ENCODE results near the gene RBPJ. TPM values are rescaled to one million over a fixed set of nuclear protein-coding genes. Genes with fewer than 3 reads are reported as not detected.
A peak's percentile ranks its signal among the peaks of the same experiment; 100 is the strongest.

The RBPJ gene
- total and polyA plus RNA-seq, 2 of the 8 experiments (the other 6 are each of a cell fraction or from before 2014, with no cell fraction given): 65.5 to 217 TPM

GRCh38 chr4:26319949-26320537 is 771 bp upstream of the RBPJ start:
- Histone ChIP-seq H2AFZ (ENCODE audit: low read length) (no peak overlapping the region), H3K23me2 (ENCODE audit: low read depth, low read length) (peaks cover 2% of the 10 kb centered on the region), H2BK120ac (replicated peaks; ENCODE audit: low read depth, low read length) (peak overlapping the region; percentile 20), H2BK12ac (ENCODE audit: low read depth, low read length) (peak overlapping the region; percentile 98), H2AK5ac (ENCODE audit: low read depth, low read length) (no peak overlapping the region; the same call in 1 of the 2 replicates), H3K4me3 (ENCODE audit: extremely low read depth in 1 of 4, insufficient read depth in 2 of 4, low read depth in 3 of 4, low read length in 4 of 4) (peak overlapping the region; percentile 87 to 98 (median 92)), H3K9ac (replicated peaks in 1 of 4; ENCODE audit: extremely low read depth in 1 of 4, low read depth in 3 of 4, low read length in 3 of 4) (peak overlapping the region; percentile 83 to 95 (median 88)), H4K8ac (ENCODE audit: extremely low read depth, insufficient read depth, low read length) (peak overlapping the region; percentile 98; the same call in 1 of the 2 replicates), H3K18ac (ENCODE audit: extremely low read depth, low read length) (peak overlapping the region; percentile 93), H4K5ac (ENCODE audit: insufficient read length, low read depth, low read length) (peak overlapping the region; percentile 82), H4K91ac (replicated peaks; ENCODE audit: insufficient read length, low read length) (peak overlapping the region; percentile 86), H4K20me1 (replicated peaks in 1 of 2; ENCODE audit: control insufficient read depth in 1 of 2, insufficient read depth in 2 of 2, low read length in 2 of 2) (peaks cover 10 to 15% of the 10 kb centered on the region in 2 experiments), H3K14ac (ENCODE audit: insufficient read length) (no peak overlapping the region), H3K4me1 (replicated peaks in 1 of 4; ENCODE audit: control insufficient read depth in 3 of 4, insufficient read depth in 4 of 4, low read length in 3 of 4) (peaks cover 0 to 4% (median 2%) of the 10 kb centered on the region in 4 experiments; a peak in 4 of 7 replicates), H3K36me3 (ENCODE audit: control insufficient read depth in 2 of 4, insufficient read depth in 4 of 4, low read length in 3 of 4) (no peaks in the 10 kb centered on the region), H3K4ac (replicated peaks; ENCODE audit: insufficient read length, low read depth, low read length) (peak overlapping the region; percentile 73), H3K27me3 (replicated peaks in 1 of 4; ENCODE audit: control insufficient read depth in 3 of 4, extremely low read depth in 1 of 4, insufficient read depth in 3 of 4, low read length in 3 of 4) (no peaks in the 10 kb centered on the region), H3K23ac (ENCODE audit: insufficient read length) (no peak overlapping the region), H3K56ac (replicated peaks; ENCODE audit: insufficient read length, low read depth, low read length) (peak overlapping the region; percentile 63), H3K79me2 (ENCODE audit: control insufficient read depth in 1 of 2, insufficient read depth in 2 of 2, low read length in 2 of 2) (peaks cover 37 to 41% of the 10 kb centered on the region in 2 experiments), H2BK15ac (ENCODE audit: low read length) (peak overlapping the region; percentile 53; the same call in 1 of the 2 replicates), H3K27ac (ENCODE audit: low read depth, low read length) (peak overlapping the region; percentile 87), H2BK20ac (ENCODE audit: low read length) (0 out of 2 replicates have a peak overlapping the region, but pooled peaks have one; percentile 55), H3K79me1 (ENCODE audit: low read depth, low read length) (no peaks in the 10 kb centered on the region), H3K9me3 (ENCODE audit: insufficient read depth in 2 of 2, low read depth in 1 of 2, low read length in 1 of 2) (peaks cover 0 to 2% of the 10 kb centered on the region in 2 experiments; a peak in 1 of 4 replicates), H2BK5ac (ENCODE audit: low read depth, low read length) (peak overlapping the region; percentile 99), H3K4me2 (ENCODE audit: insufficient read depth in 1 of 2, low read depth in 2 of 2, low read length in 2 of 2) (peak overlapping the region; percentile 63 to 78)
- WGBS, 2 experiments (ENCODE audit: extremely low coverage in 1 of 2, insufficient coverage in 1 of 2, insufficient read length in 1 of 2, insufficient replicate concordance in 2 of 2, low coverage in 1 of 2, low lambda C conversion rate in 2 of 2, missing lambda C conversion rate in 1 of 2): 2% methylated on average over 23 of the region's 33 CpGs; no CpG with 5 or more reads in 1 of the 2 experiments
- POLR2A ChIA-PET (ENCODE audit: partially characterized antibody): interaction anchor here (0.7 to 3.0 kb wide), 10 partner anchors 14 to 290 kb away, joined by 3 to 20 read pairs (median 4); no protein-coding TSS in a partner anchor
- FAIRE-seq (no peak), DNase-seq (ENCODE audit: low read depth in 1 of 2, low spot score in 2 of 2) (no peak)
- CTCF ChIA-PET (ENCODE audit: partially characterized antibody): interaction anchor here (1.1 to 1.7 kb wide), 4 partner anchors 10 to 325 kb away, joined by 3 to 5 read pairs (median 3); no protein-coding TSS in a partner anchor
- TF ChIP-seq POLR2AphosphoS5 (IDR thresholded peaks at IDR 0.05; ENCODE audit: low read depth, low read length) (peak; percentile 51; the same call in 1 of the 2 replicates), SP4 (IDR thresholded peaks at IDR 0.05; ENCODE audit: low read length) (0 out of 2 replicates have a peak, but pooled peaks have one; percentile 2), ASH2L (IDR thresholded peaks at IDR 0.05; ENCODE audit: low read length) (peak; percentile 25), JUN (IDR thresholded peaks at IDR 0.05; ENCODE audit: low read depth, low read length) (no peak), CTCF (IDR thresholded peaks at IDR 0.05; ENCODE audit: control extremely low read depth in 1 of 3, insufficient read depth in 1 of 3, low read depth in 1 of 3, low read length in 3 of 3) (peak in 1 of 3 experiments; percentile 1; a peak in 1 of 4 replicates), POLR2A (IDR thresholded peaks at IDR 0.05; ENCODE audit: control extremely low read depth in 1 of 2, low read depth in 2 of 2, low read length in 2 of 2) (peak; percentile 33 to 75), PHF8 (conservative IDR thresholded peaks at IDR 0.05; ENCODE audit: low read depth, low read length) (peak; percentile 52; the same call in 1 of the 2 replicates), HDAC2 (IDR thresholded peaks at IDR 0.05; ENCODE audit: borderline replicate concordance in 1 of 2, low read depth in 2 of 2, low read length in 2 of 2) (peak in 1 of 2 experiments; percentile 8; a peak in 1 of 4 replicates), SRF (IDR thresholded peaks at IDR 0.05; ENCODE audit: low read depth, low read length) (no peak)

Data from H1 (cell line).